ENCODE measurements around the gene LUC7L.
"Not testable (repeated sequence)": the region's sequence is repeated elsewhere in the genome, so short reads cannot be mapped to it uniquely, and the experiment has no call there.

DNA sequence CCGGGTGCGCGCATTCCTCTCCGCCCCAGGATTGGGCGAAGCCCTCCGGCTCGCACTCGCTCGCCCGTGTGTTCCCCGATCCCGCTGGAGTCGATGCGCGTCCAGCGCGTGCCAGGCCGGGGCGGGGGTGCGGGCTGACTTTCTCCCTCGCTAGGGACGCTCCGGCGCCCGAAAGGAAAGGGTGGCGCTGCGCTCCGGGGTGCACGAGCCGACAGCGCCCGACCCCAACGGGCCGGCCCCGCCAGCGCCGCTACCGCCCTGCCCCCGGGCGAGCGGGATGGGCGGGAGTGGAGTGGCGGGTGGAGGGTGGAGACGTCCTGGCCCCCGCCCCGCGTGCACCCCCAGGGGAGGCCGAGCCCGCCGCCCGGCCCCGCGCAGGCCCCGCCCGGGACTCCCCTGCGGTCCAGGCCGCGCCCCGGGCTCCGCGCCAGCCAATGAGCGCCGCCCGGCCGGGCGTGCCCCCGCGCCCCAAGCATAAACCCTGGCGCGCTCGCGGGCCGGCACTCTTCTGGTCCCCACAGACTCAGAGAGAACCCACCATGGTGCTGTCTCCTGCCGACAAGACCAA, 56.8 kb downstream of the LUC7L start, which contains the start of gene HBA2:
- TF ChIP-seq, protein P1, sequence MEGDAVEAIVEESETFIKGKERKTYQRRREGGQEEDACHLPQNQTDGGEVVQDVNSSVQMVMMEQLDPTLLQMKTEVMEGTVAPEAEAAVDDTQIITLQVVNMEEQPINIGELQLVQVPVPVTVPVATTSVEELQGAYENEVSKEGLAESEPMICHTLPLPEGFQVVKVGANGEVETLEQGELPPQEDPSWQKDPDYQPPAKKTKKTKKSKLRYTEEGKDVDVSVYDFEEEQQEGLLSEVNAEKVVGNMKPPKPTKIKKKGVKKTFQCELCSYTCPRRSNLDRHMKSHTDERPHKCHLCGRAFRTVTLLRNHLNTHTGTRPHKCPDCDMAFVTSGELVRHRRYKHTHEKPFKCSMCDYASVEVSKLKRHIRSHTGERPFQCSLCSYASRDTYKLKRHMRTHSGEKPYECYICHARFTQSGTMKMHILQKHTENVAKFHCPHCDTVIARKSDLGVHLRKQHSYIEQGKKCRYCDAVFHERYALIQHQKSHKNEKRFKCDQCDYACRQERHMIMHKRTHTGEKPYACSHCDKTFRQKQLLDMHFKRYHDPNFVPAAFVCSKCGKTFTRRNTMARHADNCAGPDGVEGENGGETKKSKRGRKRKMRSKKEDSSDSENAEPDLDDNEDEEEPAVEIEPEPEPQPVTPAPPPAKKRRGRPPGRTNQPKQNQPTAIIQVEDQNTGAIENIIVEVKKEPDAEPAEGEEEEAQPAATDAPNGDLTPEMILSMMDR (IDR thresholded peaks at IDR 0.05), result not testable (repeated sequence)
- TF ChIP-seq POLR2A (IDR thresholded peaks at IDR 0.05), result not testable (repeated sequence)

All from uterus (tissue), 2 donors.